Globus pallidus (tissue), 1 donor: ENCODE results near the gene PLIN1.

Experiments used
- DNase-seq: peaks from one replicate; pipeline ENCODE4 v3.0.0-alpha.2; 2015; ENCODE audit warnings: low spot score

Gene PLIN1

GRCh38 chr15:89654301-89654761 is 24.8 kb downstream of the PLIN1 start:
- DNase-seq, result no peak

GRCh38 chr15:89653578-89653977 is 25.6 kb downstream of the PLIN1 start:
- DNase-seq, result no peak

GRCh38 chr15:89652666-89653065 is 26.5 kb downstream of the PLIN1 start:
- DNase-seq, result no peak

- no peak for DNase-seq
Observed at GRCh38 chr15:89652131-89652530, 27.0 kb downstream of the PLIN1 start.

GRCh38 chr15:89649716-89650115 is 29.5 kb downstream of the PLIN1 start:
- DNase-seq, result no peak

GRCh38 chr15:89649013-89649625 is 30.0 kb downstream of the PLIN1 start:
- DNase-seq, result no peak

GRCh38 chr15:89648106-89649012 is 30.8 kb downstream of the PLIN1 start:
- DNase-seq, result no peak

GRCh38 chr15:89647191-89647851 is 31.8 kb downstream of the PLIN1 start:
- DNase-seq, result peak; percentile 21

GRCh38 chr15:89646416-89647141 is 32.6 kb downstream of the PLIN1 start:
- DNase-seq, result no peak

- DNase-seq, result no peak
Observed at GRCh38 chr15:89645680-89646079, 33.5 kb downstream of the PLIN1 start.

GRCh38 chr15:89642106-89642505 is 37.1 kb downstream of the PLIN1 start:
- no peak for DNase-seq

- no peak for DNase-seq
Observed at GRCh38 chr15:89641053-89641452, 38.1 kb downstream of the PLIN1 start.

GRCh38 chr15:89640245-89640644 is 38.9 kb downstream of the PLIN1 start:
- no peak for DNase-seq

- DNase-seq, result no peak
Observed at GRCh38 chr15:89633585-89633984, 45.6 kb downstream of the PLIN1 start.

- DNase-seq, result no peak
Observed at GRCh38 chr15:89632563-89633430, 46.4 kb downstream of the PLIN1 start.

- no peak for DNase-seq
Observed at GRCh38 chr15:89631902-89632264, 47.3 kb downstream of the PLIN1 start.

- no peak for DNase-seq
Observed at GRCh38 chr15:89630974-89631901, 47.9 kb downstream of the PLIN1 start.

- DNase-seq, result no peak
Observed at GRCh38 chr15:89630260-89630659, 48.9 kb downstream of the PLIN1 start.

GRCh38 chr15:89629829-89630228 is 49.3 kb downstream of the PLIN1 start:
- DNase-seq, result no peak
